Measurements from ENCODE around the gene CACNG3.
"Not testable (repeated sequence)": the region's sequence is repeated elsewhere in the genome, so short reads cannot be mapped to it uniquely, and the experiment has no call there.

Gene CACNG3

GRCh38 chr16:24336491-24336890 lies 80.4 kb downstream of the CACNG3 start:
- DNase-seq, result no peak

- DNase-seq, result no peak
Measured at GRCh38 chr16:24337013-24337412, 80.9 kb downstream of the CACNG3 start.

- DNase-seq, result not testable (repeated sequence)
Measured at GRCh38 chr16:24343829-24344228, 87.7 kb downstream of the CACNG3 start.

GRCh38 chr16:24344784-24345183 lies 88.6 kb downstream of the CACNG3 start:
- DNase-seq, result no peak

GRCh38 chr16:24345704-24346103 lies 89.6 kb downstream of the CACNG3 start:
- DNase-seq, result no peak

- DNase-seq, result no peak
Measured at GRCh38 chr16:24346734-24347133, 90.6 kb downstream of the CACNG3 start.

GRCh38 chr16:24347556-24347955 lies 91.4 kb downstream of the CACNG3 start:
- no peak for DNase-seq

GRCh38 chr16:24348545-24349290 lies 92.6 kb downstream of the CACNG3 start:
- no peak for DNase-seq

GRCh38 chr16:24349320-24349719 lies 93.2 kb downstream of the CACNG3 start:
- no peak for DNase-seq

GRCh38 chr16:24352746-24353145 lies 96.6 kb downstream of the CACNG3 start:
- no peak for DNase-seq

- DNase-seq, result no peak
Measured at GRCh38 chr16:24353622-24354021, 97.5 kb downstream of the CACNG3 start.

GRCh38 chr16:24357511-24357910 lies 101.4 kb downstream of the CACNG3 start:
- DNase-seq, result no peak

- DNase-seq, result no peak
Measured at GRCh38 chr16:24358117-24358516, 102.0 kb downstream of the CACNG3 start.

- DNase-seq, result no peak
Measured at GRCh38 chr16:24359490-24359889, 103.4 kb downstream of the CACNG3 start.

- no peak for DNase-seq
Measured at GRCh38 chr16:24360936-24361335, 104.8 kb downstream of the CACNG3 start.

GRCh38 chr16:24364596-24364995 lies 108.5 kb downstream of the CACNG3 start:
- DNase-seq, result no peak

GRCh38 chr16:24367186-24367710 lies 111.1 kb downstream of the CACNG3 start:
- no peak for DNase-seq

GRCh38 chr16:24372824-24373223 lies 116.7 kb downstream of the CACNG3 start:
- DNase-seq, result no peak

GRCh38 chr16:24378999-24379398 lies 122.9 kb downstream of the CACNG3 start:
- DNase-seq, result no peak

- DNase-seq, result no peak
Measured at GRCh38 chr16:24381470-24382118, 125.5 kb downstream of the CACNG3 start.

- DNase-seq, result no peak
Measured at GRCh38 chr16:24382762-24383407, 126.8 kb downstream of the CACNG3 start.

- no peak for DNase-seq
Measured at GRCh38 chr16:24394341-24394740, 138.2 kb downstream of the CACNG3 start.

GRCh38 chr16:24396350-24397271 lies 140.5 kb downstream of the CACNG3 start:
- no peak for DNase-seq
